Neural cell (in vitro differentiated cells): ENCODE data around the gene CFDP1. TPM values are rescaled to one million over a fixed set of nuclear protein-coding genes. Genes with fewer than 3 reads are reported as not detected.

Experiments
- H2AFZ ChIP-seq: fragments of 200-600, 300-800 bp; sonication (generic), shearing (Covaris generic); 2 replicates; pipeline ENCODE4 v1.6.0; 2014; ENCODE audit warnings: low read depth, mild to moderate bottlenecking, antibody characterized with exemption, low read length, moderate library complexity
- H3F3A ChIP-seq: fragments of 200-600 bp; shearing (Covaris generic); 2 replicates; pipeline ENCODE4 v1.6.1; 2016; ENCODE audit warnings: mild to moderate bottlenecking, moderate library complexity, mixed read lengths, antibody characterized with exemption, low read length; ENCODE audit not compliant: insufficient read depth, poor library complexity, severe bottlenecking
- H3K27ac ChIP-seq: fragments of 200-600, 300-800 bp; sonication (generic), shearing (Covaris generic); 2 replicates; pipeline ENCODE4 v1.5.1; 2014; ENCODE audit warnings: mild to moderate bottlenecking, low read length, moderate library complexity
- H3K27me3 ChIP-seq: fragments of 300-800, 200-600 bp; sonication (generic), shearing (Covaris generic); 2 replicates; pipeline ENCODE4 v1.6.0; 2014; ENCODE audit warnings: mild to moderate bottlenecking, low read depth, low read length, moderate library complexity; ENCODE audit not compliant: insufficient read depth
- H3K36me3 ChIP-seq: fragments of 300-800, 200-600 bp; sonication (generic), shearing (Covaris generic); 2 replicates; pipeline ENCODE4 v1.5.1; 2014; ENCODE audit warnings: mild to moderate bottlenecking, antibody characterized with exemption, low read length, moderate library complexity; ENCODE audit not compliant: insufficient read depth
- H3K4me2 ChIP-seq: fragments of 300-800, 200-600 bp; sonication (generic), shearing (Covaris generic); 2 replicates; pipeline ENCODE4 v1.6.0; 2014; ENCODE audit warnings: mild to moderate bottlenecking, low read length
- H3K4me3 ChIP-seq: fragments of 300-800, 200-600 bp; sonication (generic), shearing (Covaris generic); 2 replicates; pipeline ENCODE4 v1.5.1; 2014; ENCODE audit warnings: mild to moderate bottlenecking, low read length, moderate library complexity
- H3K79me2 ChIP-seq: fragments of 200-600 bp; shearing (Covaris generic); replicated peaks from 2 replicates; pipeline ENCODE4 v1.6.0; 2014; ENCODE audit warnings: mild to moderate bottlenecking, low read length, moderate library complexity; ENCODE audit not compliant: insufficient read depth
- H3K9ac ChIP-seq: fragments of 300-800, 200-600 bp; sonication (generic), shearing (Covaris generic); 2 replicates; pipeline ENCODE4 v1.6.1; 2016; ENCODE audit warnings: mild to moderate bottlenecking, low read length, mixed read lengths
- H3K9me2 ChIP-seq: fragments of 200-600 bp; shearing (Covaris generic); 2 replicates; pipeline ENCODE4 v1.6.1; 2016; ENCODE audit warnings: mild to moderate bottlenecking, low read length, mixed read lengths; ENCODE audit not compliant: insufficient read depth
- H3K9me3 ChIP-seq: fragments of 200-600, 300-800 bp; sonication (generic), shearing (Covaris generic); 2 replicates; pipeline ENCODE4 v1.6.1; 2016; ENCODE audit warnings: mild to moderate bottlenecking, mixed run types, low read length, moderate library complexity, mixed read lengths
- H4K20me1 ChIP-seq: fragments of 200-600 bp; shearing (Covaris generic); 2 replicates; pipeline ENCODE4 v1.6.1; 2016; ENCODE audit warnings: mild to moderate bottlenecking, mixed run types; ENCODE audit not compliant: insufficient read depth
- CTCF ChIP-seq: fragments of 450-650 bp; IDR thresholded peaks from 2 replicates; pipeline ENCODE4 v1.5.1; 2014; ENCODE audit warnings: antibody characterized with exemption, mild to moderate bottlenecking, moderate library complexity; ENCODE audit not compliant: poor library complexity, severe bottlenecking
- EP300 ChIP-seq: fragments of 450-650 bp; conservative IDR thresholded peaks from 2 replicates; pipeline ENCODE4 v1.6.1; 2014; ENCODE audit warnings: antibody characterized with exemption, mild to moderate bottlenecking, moderate library complexity; ENCODE audit not compliant: poor library complexity, severe bottlenecking
- EZH2 ChIP-seq: fragments of 200-600, 300-800 bp; shearing (Covaris generic), sonication (generic); IDR thresholded peaks from 2 replicates; pipeline ENCODE4 v1.6.1; 2014; ENCODE audit warnings: antibody characterized with exemption, low read length, borderline replicate concordance, mild to moderate bottlenecking; ENCODE audit not compliant: insufficient read depth, poor library complexity, severe bottlenecking
- MXI1 ChIP-seq: fragments of 450-650 bp; conservative IDR thresholded peaks from 2 replicates; pipeline ENCODE4 v1.6.1; 2014; ENCODE audit warnings: antibody characterized with exemption, mild to moderate bottlenecking; ENCODE audit not compliant: poor library complexity, severe bottlenecking
- POLR2AphosphoS5 ChIP-seq: IDR thresholded peaks from 2 replicates; pipeline ENCODE4 v1.6.1; 2012
- RAD21 ChIP-seq: fragments of 450-650 bp; conservative IDR thresholded peaks from 2 replicates; pipeline ENCODE4 v1.6.1; 2014; ENCODE audit warnings: antibody characterized with exemption, mild to moderate bottlenecking, moderate library complexity
- REST ChIP-seq: IDR thresholded peaks from 2 replicates; pipeline ENCODE4 v1.6.1; 2012; ENCODE audit warnings: borderline replicate concordance
- SMC3 ChIP-seq: fragments of 450-650 bp; conservative IDR thresholded peaks from 2 replicates; pipeline ENCODE4 v1.6.1; 2014; ENCODE audit warnings: antibody characterized with exemption, mild to moderate bottlenecking, moderate library complexity; ENCODE audit not compliant: poor library complexity
- polyA plus RNA-seq: library from polyadenylated mRNA; depleted of rRNA; stranded (reverse); fragments of >200 nt; gene quantifications from 2 replicates; pipeline ENCODE4 v1.2.3, GENCODE V29; 2014

CFDP1 gene
- polyA plus RNA-seq, 1 donor from 2014 or later = 201 TPM

GRCh38 chr16:75472908-75473877 lies 39.9 kb upstream of the CFDP1 start:
- H3K4me3 ChIP-seq = no peak overlapping the region
- H3K4me2 ChIP-seq = no peak overlapping the region
- no peak overlapping the region for H3K27ac ChIP-seq
- no peak overlapping the region for H2AFZ ChIP-seq
- no peaks in the 10 kb centered on the region for H3K79me2 ChIP-seq
- H4K20me1 ChIP-seq = no peaks in the 10 kb centered on the region
- H3K9me3 ChIP-seq = no peaks in the 10 kb centered on the region
- H3K9me2 ChIP-seq = no peaks in the 10 kb centered on the region
- H3K36me3 ChIP-seq = no peaks in the 10 kb centered on the region
- no peaks in the 10 kb centered on the region for H3K27me3 ChIP-seq
- no peaks in the 10 kb centered on the region for H3F3A ChIP-seq
- TF ChIP-seq MXI1 (no peak), EZH2 (no peak), POLR2AphosphoS5 (no peak), REST (no peak), EP300 (no peak), SMC3 (no peak), RAD21 (no peak)
- no peak overlapping the region for H3K9ac ChIP-seq

- no peak overlapping the region for H3K4me2 ChIP-seq
- H3K36me3 ChIP-seq = no peaks in the 10 kb centered on the region
- no peaks in the 10 kb centered on the region for H3K79me2 ChIP-seq
- no peaks in the 10 kb centered on the region for H3K9me2 ChIP-seq
- TF ChIP-seq REST (no peak), SMC3 (peak; percentile 85), EZH2 (no peak), MXI1 (peak; percentile 29), CTCF (peak; percentile 86), RAD21 (peak; percentile 83), POLR2AphosphoS5 (no peak)
- no peak overlapping the region for H3K4me3 ChIP-seq
- H3K9me3 ChIP-seq = no peaks in the 10 kb centered on the region
- H2AFZ ChIP-seq = no peak overlapping the region
- no peaks in the 10 kb centered on the region for H3K27me3 ChIP-seq
- no peaks in the 10 kb centered on the region for H3F3A ChIP-seq
- no peaks in the 10 kb centered on the region for H4K20me1 ChIP-seq
- no peak overlapping the region for H3K27ac ChIP-seq
- H3K9ac ChIP-seq = no peak overlapping the region
Measured at GRCh38 chr16:75471723-75472633, 38.7 kb upstream of the CFDP1 start.
